ENCODE data around the gene CEP57.

The CEP57 gene

GRCh38 chr11:95789506-95790122 is 684 bp upstream of the CEP57 start, which contains the start of gene FAM76B:
Gene FAM76B (minus strand): TSS chr11:95789782. CDS start chr11:95789478, 304 bp downstream.
- in situ Hi-C loops (cut with HindIII; ENCODE audit: low pct_unique_long_range_greater_than_20kb, low sequenced_read_pairs) = no loop called here
- TF ChIP-seq JUND (IDR thresholded peaks at IDR 0.05; ENCODE audit: low read depth) = no peak
- peak; percentile 92 to 100 for DNase-seq (ENCODE audit: low read depth in 1 of 2, low spot score in 1 of 2)

GRCh38 chr11:95790933-95791708 is 823 bp downstream of the CEP57 start:
- in situ Hi-C loops (cut with HindIII; ENCODE audit: low pct_unique_long_range_greater_than_20kb, low sequenced_read_pairs) = no loop called here
- no peak for TF ChIP-seq JUND (IDR thresholded peaks at IDR 0.05; ENCODE audit: low read depth)
- peak; percentile 23 to 78 for DNase-seq (ENCODE audit: low read depth in 1 of 2, low spot score in 1 of 2)

- in situ Hi-C loops (cut with HindIII; ENCODE audit: low pct_unique_long_range_greater_than_20kb, low sequenced_read_pairs) = no loop called here
These were observed 1.4 kb downstream of the CEP57 start for GRCh38 chr11:95791709-95792033.

GRCh38 chr11:95792200-95792599 is 1.9 kb downstream of the CEP57 start:
- in situ Hi-C loops (cut with HindIII; ENCODE audit: low pct_unique_long_range_greater_than_20kb, low sequenced_read_pairs) = no loop called here
- no peak for TF ChIP-seq JUND (IDR thresholded peaks at IDR 0.05; ENCODE audit: low read depth)
- no peak for DNase-seq (ENCODE audit: low read depth in 1 of 2, low spot score in 1 of 2)

More at GRCh38 chr11:95791709-95792033, 1.4 kb downstream of the CEP57 start:
- no peak for TF ChIP-seq JUND (IDR thresholded peaks at IDR 0.05; ENCODE audit: low read depth)
- no peak for DNase-seq (ENCODE audit: low read depth in 1 of 2, low spot score in 1 of 2)

GRCh38 chr11:95792700-95793099 is 2.4 kb downstream of the CEP57 start:
- DNase-seq (ENCODE audit: low read depth in 1 of 2, low spot score in 1 of 2) = no peak
- no peak for TF ChIP-seq JUND (IDR thresholded peaks at IDR 0.05; ENCODE audit: low read depth)
- in situ Hi-C loops (cut with HindIII; ENCODE audit: low pct_unique_long_range_greater_than_20kb, low sequenced_read_pairs) = no loop called here

- no peak for DNase-seq (ENCODE audit: low read depth in 1 of 2, low spot score in 1 of 2)
- in situ Hi-C loops (cut with HindIII; ENCODE audit: low pct_unique_long_range_greater_than_20kb, low sequenced_read_pairs) = no loop called here
- TF ChIP-seq JUND (IDR thresholded peaks at IDR 0.05; ENCODE audit: low read depth) = no peak
These were observed 2.8 kb downstream of the CEP57 start for GRCh38 chr11:95793116-95793515.

GRCh38 chr11:95794086-95794485 is 3.8 kb downstream of the CEP57 start:
- no peak for TF ChIP-seq JUND (IDR thresholded peaks at IDR 0.05; ENCODE audit: low read depth)
- no peak for DNase-seq (ENCODE audit: low read depth in 1 of 2, low spot score in 1 of 2)
- in situ Hi-C loops (cut with HindIII; ENCODE audit: low pct_unique_long_range_greater_than_20kb, low sequenced_read_pairs) = no loop called here

- no peak for TF ChIP-seq JUND (IDR thresholded peaks at IDR 0.05; ENCODE audit: low read depth)
- in situ Hi-C loops (cut with HindIII; ENCODE audit: low pct_unique_long_range_greater_than_20kb, low sequenced_read_pairs) = no loop called here
- no peak for DNase-seq (ENCODE audit: low read depth in 1 of 2, low spot score in 1 of 2)
These were observed 5.5 kb downstream of the CEP57 start for GRCh38 chr11:95795627-95796295.

GRCh38 chr11:95796501-95796900 is 6.2 kb downstream of the CEP57 start:
- in situ Hi-C loops (cut with HindIII; ENCODE audit: low pct_unique_long_range_greater_than_20kb, low sequenced_read_pairs) = no loop called here
- no peak for TF ChIP-seq JUND (IDR thresholded peaks at IDR 0.05; ENCODE audit: low read depth)
- no peak for DNase-seq (ENCODE audit: low read depth in 1 of 2, low spot score in 1 of 2)

GRCh38 chr11:95799546-95799945 is 9.2 kb downstream of the CEP57 start:
- no peak for DNase-seq (ENCODE audit: low read depth in 1 of 2, low spot score in 1 of 2)
- in situ Hi-C loops (cut with HindIII; ENCODE audit: low pct_unique_long_range_greater_than_20kb, low sequenced_read_pairs) = no loop called here
- no peak for TF ChIP-seq JUND (IDR thresholded peaks at IDR 0.05; ENCODE audit: low read depth)

GRCh38 chr11:95800438-95800837 is 10.1 kb downstream of the CEP57 start:
- DNase-seq (ENCODE audit: low read depth in 1 of 2, low spot score in 1 of 2) = no peak

GRCh38 chr11:95802806-95803205 is 12.5 kb downstream of the CEP57 start:
- DNase-seq (ENCODE audit: low read depth in 1 of 2, low spot score in 1 of 2) = no peak
- TF ChIP-seq JUND (IDR thresholded peaks at IDR 0.05; ENCODE audit: low read depth) = no peak
- in situ Hi-C loops (cut with HindIII; ENCODE audit: low pct_unique_long_range_greater_than_20kb, low sequenced_read_pairs) = no loop called here

More at GRCh38 chr11:95800438-95800837, 10.1 kb downstream of the CEP57 start:
- TF ChIP-seq JUND (IDR thresholded peaks at IDR 0.05; ENCODE audit: low read depth) = no peak
- in situ Hi-C loops (cut with HindIII; ENCODE audit: low pct_unique_long_range_greater_than_20kb, low sequenced_read_pairs) = no loop called here

GRCh38 chr11:95803973-95804372 is 13.7 kb downstream of the CEP57 start:
- TF ChIP-seq JUND (IDR thresholded peaks at IDR 0.05; ENCODE audit: low read depth) = no peak
- in situ Hi-C loops (cut with HindIII; ENCODE audit: low pct_unique_long_range_greater_than_20kb, low sequenced_read_pairs) = no loop called here
- DNase-seq (ENCODE audit: low read depth in 1 of 2, low spot score in 1 of 2) = no peak

All from T47D (cell line).